Measurements from ENCODE around the gene LIPT2. TPM values are rescaled to one million over a fixed set of nuclear protein-coding genes. Genes with fewer than 3 reads are reported as not detected.

The LIPT2 gene
- total RNA-seq, 2 experiments from 2014 or later: 3.1 to 5.6 TPM

- H3K36me3 Mint-ChIP-seq (ENCODE audit: low read depth): no peaks in the 10 kb centered on the region
- CTCF ChIA-PET: no interaction called here
- H3K27me3 Mint-ChIP-seq (ENCODE audit: low read depth): no peaks in the 10 kb centered on the region
- H3K4me1 Mint-ChIP-seq (ENCODE audit: low read depth): no peaks in the 10 kb centered on the region
- DNase-seq: no peak
- intact Hi-C loops (cut with micrococcal nuclease): no loop called here
- no peak overlapping the region for H3K27ac Mint-ChIP-seq
- H3K9me3 Mint-ChIP-seq: peaks cover 11% of the 10 kb centered on the region
- no peak overlapping the region for H3K4me3 Mint-ChIP-seq
Measured at GRCh38 chr11:74442636-74443035, 50.9 kb downstream of the LIPT2 start.

Other genes with a start within 250 kb of the LIPT2 start
- gene P4HA3, start 182.1 kb downstream of the LIPT2 start, total RNA-seq: not detected
- gene PGM2L1, start 95.3 kb downstream of the LIPT2 start, total RNA-seq: 10 to 100 TPM; 11.9 to 13.4 TPM
- not detected for gene KCNE3, start 26.2 kb downstream of the LIPT2 start, total RNA-seq
- gene POLD3, start 98.9 kb upstream of the LIPT2 start, total RNA-seq: 10 to 100 TPM; 84.8 to 91.9 TPM
- gene CHRDL2, start 237.7 kb upstream of the LIPT2 start, total RNA-seq: not detected